GM18909 (cell line): ENCODE data around the gene HTR3A.

Source experiments
- ATAC-seq: cut with Tn5 transposase; IDR thresholded peaks from one replicate; pipeline ENCODE4 v1.9.1; 2021; ENCODE audit warnings: mild to moderate bottlenecking; ENCODE audit not compliant: unreplicated experiment, poor library complexity

The HTR3A gene

DNA sequence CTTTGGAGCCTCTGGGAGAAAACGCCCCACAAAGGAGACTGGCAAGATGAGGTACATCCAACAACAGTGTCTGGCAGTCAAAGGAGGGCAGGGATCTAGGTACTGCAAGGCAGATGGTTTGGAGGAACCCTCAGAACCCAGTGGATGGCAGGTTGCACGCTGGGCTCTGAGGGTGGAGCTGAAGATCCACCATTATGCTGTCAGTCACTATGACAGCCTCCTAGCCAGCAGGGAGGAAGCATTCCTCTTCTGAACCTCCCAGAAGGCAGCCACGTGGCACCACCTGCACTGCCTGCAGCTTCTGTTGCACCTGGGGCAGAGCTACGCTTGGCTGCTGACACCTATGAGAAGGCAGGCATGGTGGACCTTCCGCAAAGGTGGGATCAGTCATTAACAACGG, 40.2 kb downstream of the HTR3A start:
- ATAC-seq = no peak

DNA sequence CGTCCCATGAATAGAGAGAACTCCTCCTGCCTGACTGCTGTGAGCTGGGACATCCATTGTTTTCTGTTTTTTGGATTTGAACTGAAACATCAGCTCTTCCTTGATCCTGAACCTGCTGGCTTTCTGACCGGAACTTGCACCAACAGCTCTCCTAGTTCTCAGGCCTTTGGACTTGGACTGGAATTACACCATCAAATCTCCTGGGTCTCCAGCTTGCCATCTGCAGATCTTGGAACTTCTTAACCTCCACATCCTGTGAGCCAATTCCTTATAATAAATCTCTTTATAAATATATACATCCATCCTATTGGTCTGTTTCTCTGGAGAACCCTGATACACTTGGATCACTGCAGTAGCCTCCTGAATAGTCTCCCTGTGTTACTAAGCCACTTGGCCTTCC, 42.1 kb downstream of the HTR3A start:
- no peak for ATAC-seq

DNA sequence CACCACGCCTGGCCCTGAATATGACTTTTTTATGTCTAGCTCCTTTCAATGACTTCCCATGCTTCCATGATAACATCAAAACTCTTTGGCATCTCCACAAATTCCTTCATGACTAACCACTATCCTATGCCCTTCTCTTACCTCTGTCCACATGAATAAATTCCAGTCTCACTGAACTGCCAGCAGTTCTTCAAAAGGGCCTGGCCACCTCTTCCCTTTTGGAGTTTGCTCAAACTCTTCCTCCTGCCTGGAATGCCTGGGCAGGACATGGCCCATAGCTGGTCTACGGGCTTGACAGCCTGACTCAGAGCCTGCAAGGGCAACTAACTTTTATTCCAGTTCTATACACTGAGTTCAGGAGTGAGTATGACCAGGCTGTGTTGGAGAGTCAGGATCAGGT, 42.8 kb downstream of the HTR3A start:
- ATAC-seq = no peak

DNA sequence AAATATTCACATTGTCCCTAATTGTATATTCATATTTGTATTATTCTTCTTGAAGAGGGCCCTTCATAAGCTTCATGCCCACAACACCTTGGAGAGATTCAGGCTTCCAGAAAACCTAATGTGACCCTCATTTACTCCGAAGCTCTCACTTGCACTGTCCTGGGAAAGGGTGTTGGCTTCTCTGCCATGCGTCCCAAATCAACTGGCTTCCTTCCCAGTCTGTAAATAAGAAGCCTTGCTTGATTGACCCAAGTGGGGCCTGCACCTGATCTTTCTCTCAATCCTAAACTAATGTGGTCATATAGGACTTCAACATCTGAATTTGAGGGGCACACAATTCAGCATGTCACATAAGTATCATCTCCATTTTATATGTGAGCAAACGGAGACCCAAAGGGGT, 44.1 kb downstream of the HTR3A start:
- ATAC-seq = no peak

DNA sequence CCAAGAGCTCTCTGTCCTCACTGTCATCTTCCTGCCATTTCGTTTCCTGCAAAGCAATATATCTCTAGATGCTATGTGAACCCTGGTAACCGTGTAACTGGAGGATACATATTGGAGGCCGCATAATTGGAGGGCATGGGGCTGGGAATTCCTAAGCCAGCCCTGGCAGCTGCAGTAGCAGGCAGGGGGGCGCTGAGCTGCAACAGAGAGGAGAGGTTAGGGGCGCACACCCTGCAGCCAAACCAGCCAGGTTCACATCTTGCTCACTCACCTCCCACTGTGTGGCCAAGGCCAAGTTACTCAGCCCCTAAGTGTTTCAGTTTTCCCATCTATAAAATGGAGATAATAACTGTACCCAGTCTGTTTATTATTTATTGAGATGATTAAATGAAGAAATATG, 44.7 kb downstream of the HTR3A start:
- ATAC-seq = no peak

DNA sequence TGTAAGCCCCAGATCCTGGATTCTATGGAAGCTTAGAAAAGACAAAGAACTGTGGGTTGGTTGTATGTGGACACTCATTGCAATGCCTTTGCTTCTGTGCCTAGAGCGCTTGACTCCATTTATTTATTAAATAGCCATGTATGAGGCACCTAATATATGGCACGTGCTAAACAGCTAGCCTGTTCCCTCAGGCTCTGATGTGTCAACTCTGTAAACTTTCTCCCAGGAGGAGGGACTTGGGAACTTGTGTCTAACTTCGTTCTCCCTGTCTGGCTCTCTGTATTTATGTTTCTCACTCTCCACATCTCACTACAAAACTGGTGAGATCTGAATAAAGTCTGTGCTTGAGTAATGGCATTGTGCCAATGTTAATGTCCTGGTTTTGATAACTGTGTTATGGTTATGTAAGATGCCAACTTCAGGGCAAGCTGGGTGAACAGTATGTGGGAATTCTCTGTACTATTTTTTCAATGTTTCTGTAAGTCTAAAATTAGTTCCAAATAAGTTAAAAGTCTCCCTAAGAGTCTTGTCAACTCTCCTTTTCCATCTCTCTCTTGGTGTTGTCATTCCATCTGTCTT, 50.5 kb downstream of the HTR3A start:
- ATAC-seq = no peak

DNA sequence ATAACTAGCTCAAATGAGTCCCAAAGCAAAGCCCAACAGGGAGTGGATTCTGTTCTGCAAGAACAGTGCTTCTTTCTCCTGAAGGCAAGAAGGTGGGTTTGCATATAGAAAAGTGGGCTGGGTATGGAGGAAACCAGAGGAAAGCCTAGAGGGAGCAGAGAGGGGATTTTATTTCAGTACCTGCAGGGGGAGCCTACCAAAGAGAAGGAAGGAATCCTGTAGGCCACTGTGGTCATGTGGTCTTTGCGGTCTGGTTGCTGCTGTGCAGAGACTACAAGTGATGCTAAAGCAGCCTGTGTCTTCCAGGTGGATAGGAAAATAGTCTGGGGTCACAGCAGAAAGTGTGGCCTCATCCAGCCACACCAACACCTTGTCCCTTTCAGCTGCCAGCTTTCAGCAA, 51.4 kb downstream of the HTR3A start:
- ATAC-seq = no peak

DNA sequence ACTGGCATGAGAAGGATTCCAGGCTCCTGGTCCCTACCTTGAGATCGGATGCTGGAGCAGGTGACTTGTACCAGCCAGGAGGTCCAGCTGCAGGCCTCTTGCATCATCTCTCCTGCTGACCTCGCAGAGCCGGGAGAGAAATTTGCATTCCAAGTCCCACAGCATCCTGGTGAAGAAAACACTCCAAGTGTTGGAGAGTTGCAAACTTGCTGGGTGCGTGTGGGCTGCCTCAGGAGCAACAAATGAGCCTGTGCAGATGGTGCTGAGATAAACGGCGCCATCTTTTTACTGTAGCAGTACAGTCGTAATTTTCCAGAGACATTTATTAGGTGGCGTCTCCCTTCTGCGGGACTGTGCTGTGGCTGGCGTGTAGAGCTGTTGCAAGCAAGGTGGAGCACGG, 52.5 kb downstream of the HTR3A start:
- no peak for ATAC-seq

DNA sequence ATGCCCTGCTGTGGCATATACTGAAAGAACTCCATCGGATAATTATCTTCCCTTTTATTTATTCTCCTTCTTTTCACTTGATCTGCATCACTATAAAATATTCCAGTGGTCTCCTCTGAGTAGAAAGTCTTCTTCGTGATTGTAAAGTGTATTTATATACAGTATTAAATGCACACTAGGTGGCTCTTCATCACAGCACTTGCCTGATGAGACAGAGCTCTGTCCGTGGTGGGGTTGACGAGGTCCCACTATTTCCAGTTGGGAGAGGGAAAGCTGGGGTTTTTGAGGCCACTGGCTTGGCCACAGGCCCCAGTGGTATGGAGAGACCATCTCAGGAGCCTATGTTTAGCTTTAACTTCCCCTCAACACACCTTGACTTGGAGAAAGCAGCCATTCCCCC, 53.0 kb downstream of the HTR3A start:
- no peak for ATAC-seq

DNA sequence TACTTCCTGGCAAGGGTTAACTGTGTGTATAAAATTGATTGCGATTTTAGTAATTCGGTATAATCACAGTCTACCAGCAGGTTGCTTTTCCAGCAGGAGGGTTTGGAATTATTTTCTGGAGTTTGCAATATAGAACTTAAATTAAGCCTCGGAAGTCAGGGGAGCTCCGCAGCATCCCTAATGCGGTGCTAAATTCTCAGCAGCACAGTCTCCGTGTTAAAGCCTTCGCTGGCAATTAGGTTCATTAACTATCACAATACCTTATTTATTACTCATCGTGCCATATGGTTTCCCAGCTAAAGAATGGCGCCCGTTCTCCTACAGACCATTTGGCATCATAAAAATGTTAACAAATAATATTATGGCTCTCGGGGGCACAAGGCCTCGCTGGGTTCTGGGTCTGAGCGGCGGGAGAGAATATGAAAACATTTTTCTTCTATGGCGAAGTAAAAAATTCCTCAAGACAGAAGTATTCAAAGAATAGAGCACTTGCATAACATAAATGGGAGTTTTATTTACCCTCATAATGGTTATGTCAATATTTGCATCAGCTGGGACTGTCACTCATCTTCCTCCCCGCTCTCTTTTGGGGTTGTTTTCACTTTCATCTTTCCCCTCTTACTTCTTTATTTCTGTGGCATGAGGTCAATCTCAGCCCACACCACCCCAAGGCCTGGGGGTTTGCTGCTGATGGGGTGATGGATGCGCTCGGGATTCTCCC, 56.5 kb downstream of the HTR3A start:
- no peak for ATAC-seq

DNA sequence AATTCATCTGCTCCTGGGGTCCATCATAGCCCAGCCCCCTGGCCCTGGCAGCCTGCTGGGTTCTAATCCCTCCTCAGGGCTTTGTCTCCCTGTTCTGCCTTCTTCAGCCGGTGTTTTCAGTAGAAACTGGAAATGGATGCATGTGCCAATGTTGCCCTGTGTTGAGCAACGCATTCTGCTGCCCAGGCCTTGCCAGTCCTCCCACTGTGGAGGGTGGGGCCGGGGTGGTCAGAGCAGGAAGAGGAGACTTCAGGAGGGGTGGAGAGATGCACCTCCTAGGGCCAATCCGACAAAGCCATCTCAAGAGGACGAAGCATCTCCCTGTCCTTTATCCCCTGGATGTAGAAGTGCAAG, 57.0 kb downstream of the HTR3A start:
- no peak for ATAC-seq

DNA sequence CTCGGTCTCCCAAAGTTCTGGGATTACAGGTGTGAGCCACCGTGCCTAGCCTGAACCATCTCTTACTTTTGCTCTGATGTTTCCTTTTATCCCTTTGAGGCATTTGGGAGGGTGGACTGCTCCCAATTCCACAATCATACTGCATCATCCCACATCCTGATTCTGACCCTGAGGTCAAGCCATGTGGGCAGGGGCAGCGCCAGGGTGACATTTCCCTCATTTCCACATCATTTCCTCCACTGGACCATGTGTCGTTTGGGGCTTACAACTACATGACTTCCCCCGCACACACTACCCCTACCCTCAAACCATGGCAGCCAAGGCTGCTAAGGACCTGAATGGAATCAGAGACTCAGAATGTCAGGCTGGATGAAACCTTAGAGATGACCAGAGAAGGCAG, 58.2 kb downstream of the HTR3A start:
- ATAC-seq = no peak

DNA sequence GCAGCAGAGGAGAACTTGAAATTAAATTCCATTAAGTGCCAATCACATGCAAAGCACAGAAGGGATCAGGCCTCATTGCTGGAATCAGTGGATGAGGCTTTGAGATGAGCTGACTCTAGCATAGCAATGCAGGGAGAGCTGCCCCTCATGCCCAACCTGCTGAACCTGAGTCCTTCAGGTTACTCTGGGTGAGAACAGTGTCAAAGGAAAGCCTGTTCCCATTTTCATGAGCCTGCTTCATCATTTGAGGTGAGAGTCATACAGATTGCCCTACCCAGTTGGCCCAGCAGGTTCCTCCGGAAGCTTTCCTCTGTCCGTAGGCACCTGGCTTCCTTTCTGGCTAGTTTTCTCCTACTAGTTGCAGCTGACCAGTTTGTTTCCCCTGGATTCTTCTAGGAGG, 58.7 kb downstream of the HTR3A start:
- no peak for ATAC-seq

DNA sequence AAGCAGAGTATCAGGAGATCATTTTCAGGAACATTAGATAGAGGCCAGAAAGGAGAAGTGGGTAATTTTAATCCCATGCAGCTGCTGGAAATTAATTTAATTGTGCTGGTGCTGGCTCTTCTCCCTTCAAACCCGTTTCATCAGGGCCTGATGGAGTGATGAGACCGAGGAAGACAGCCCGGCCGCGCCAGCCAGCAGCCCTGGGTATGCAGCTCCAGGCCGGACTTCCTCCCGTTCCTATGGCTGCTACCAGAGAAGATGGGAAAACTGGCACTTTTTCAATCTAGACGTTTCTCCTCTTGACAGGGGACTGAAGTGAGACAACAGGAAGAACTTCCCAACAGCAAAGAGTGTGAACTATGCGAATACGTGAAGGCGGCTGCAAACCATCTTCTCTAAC, 60.0 kb downstream of the HTR3A start:
- no peak for ATAC-seq

DNA sequence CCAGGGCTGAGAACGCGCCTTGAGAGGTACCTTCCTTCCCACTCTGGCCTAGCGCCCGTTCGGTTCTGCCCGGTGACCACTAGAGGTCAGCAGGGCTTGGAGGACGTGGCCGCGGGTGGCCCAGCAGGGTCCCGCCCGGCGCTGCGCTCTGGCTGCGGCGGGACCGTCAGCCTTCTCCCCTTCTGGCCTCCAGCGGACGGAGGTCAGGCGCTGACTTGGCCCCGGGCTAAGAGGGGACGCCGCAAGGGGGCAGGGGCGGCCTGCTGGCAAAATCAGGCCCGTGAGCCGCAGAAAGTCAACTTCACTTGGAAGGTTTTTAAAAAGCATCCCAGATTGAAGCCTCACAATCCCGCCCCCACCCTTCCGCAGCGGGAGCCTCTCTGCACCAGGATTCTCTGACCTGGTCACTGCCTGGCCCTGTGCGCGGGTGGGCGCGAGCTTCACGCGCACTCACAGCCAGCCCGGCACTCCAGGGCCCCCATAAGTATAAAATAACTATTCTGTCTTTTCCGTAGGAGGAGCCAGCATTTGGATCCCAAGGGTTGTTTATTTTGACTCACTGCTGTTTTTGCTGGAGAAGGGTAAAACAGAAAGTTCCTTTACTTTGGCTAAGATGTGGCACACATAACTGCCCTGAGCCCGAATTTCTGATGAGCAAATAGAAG, 61.4 kb downstream of the HTR3A start:
- ATAC-seq = no peak

DNA sequence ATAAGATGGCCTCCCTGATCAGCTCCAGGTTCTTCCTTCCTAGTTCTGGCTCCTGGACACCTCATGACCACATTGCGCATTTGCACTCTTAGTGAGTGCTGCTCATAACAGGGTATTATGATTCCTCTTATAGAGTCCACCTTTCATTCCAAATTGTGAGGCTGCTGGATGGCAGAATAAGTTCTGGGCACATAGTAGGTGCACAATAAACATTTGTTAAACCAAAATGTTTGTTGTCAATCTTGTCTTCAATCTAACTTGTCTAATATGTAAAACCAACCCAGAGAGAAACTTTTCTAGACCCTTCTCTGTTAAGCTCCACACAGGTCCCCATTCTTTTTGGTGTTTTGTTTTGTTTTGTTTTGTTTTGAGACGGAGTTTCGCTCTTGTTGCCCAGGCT, 62.0 kb downstream of the HTR3A start:
- no peak for ATAC-seq

DNA sequence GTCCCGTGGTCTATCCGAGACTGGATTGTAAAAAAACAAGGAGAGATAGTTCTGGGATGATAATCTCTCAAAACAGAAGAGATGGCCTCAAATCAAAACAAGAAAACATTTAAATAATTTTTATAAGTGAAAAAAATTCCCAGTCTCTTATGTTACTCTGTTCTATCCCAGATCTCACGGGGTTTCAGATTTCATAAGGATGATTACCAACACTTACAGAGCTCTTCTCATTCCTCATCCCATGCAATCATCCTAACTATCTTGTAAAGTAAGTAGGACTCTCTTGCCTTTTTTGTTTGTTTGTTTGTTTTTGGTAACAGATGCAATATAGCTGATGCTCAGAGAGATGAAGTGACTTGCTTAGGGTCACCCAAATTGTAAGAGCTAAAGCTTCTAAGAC, 64.6 kb downstream of the HTR3A start:
- ATAC-seq = no peak
